ENCODE data around the gene TACC3. TPM values are rescaled to one million over a fixed set of nuclear protein-coding genes. Genes with fewer than 3 reads are reported as not detected.

The TACC3 gene
- total RNA-seq, 1 donor from 2014 or later: 91.4 TPM

GRCh38 chr4:1769692-1770091 is 48.4 kb downstream of the TACC3 start:
- no peaks in the 10 kb centered on the region for H3K9me3 Mint-ChIP-seq
- DNase-seq (ENCODE audit: extremely low spot score, unreplicated experiment): no peak
- peaks cover 4% of the 10 kb centered on the region for H3K4me1 Mint-ChIP-seq (ENCODE audit: unreplicated experiment)
- H3K27me3 Mint-ChIP-seq: no peaks in the 10 kb centered on the region
- H3K27ac Mint-ChIP-seq: no peak overlapping the region
- H3K4me3 Mint-ChIP-seq: no peak overlapping the region
- TF ChIP-seq CTCF (conservative IDR thresholded peaks at IDR 0.05): no peak
- H3K36me3 Mint-ChIP-seq: no peaks in the 10 kb centered on the region

GRCh38 chr4:1770245-1770644 is 48.9 kb downstream of the TACC3 start:
- TF ChIP-seq CTCF (conservative IDR thresholded peaks at IDR 0.05): no peak
- no peaks in the 10 kb centered on the region for H3K36me3 Mint-ChIP-seq
- H3K4me1 Mint-ChIP-seq (ENCODE audit: unreplicated experiment): peaks cover 4% of the 10 kb centered on the region
- H3K9me3 Mint-ChIP-seq: no peaks in the 10 kb centered on the region
- H3K27me3 Mint-ChIP-seq: no peaks in the 10 kb centered on the region
- DNase-seq (ENCODE audit: extremely low spot score, unreplicated experiment): no peak
- no peak overlapping the region for H3K4me3 Mint-ChIP-seq
- H3K27ac Mint-ChIP-seq: no peak overlapping the region

- peaks cover 4% of the 10 kb centered on the region for H3K4me1 Mint-ChIP-seq (ENCODE audit: unreplicated experiment)
- DNase-seq (ENCODE audit: extremely low spot score, unreplicated experiment): no peak
- TF ChIP-seq CTCF (conservative IDR thresholded peaks at IDR 0.05): no peak
- no peak overlapping the region for H3K4me3 Mint-ChIP-seq
- no peak overlapping the region for H3K27ac Mint-ChIP-seq
- H3K36me3 Mint-ChIP-seq: no peaks in the 10 kb centered on the region
- H3K9me3 Mint-ChIP-seq: no peaks in the 10 kb centered on the region
- no peaks in the 10 kb centered on the region for H3K27me3 Mint-ChIP-seq
Observed at GRCh38 chr4:1770791-1771231, 49.5 kb downstream of the TACC3 start.

GRCh38 chr4:1771555-1772305 is 50.4 kb downstream of the TACC3 start:
- no peak for TF ChIP-seq CTCF (conservative IDR thresholded peaks at IDR 0.05)

GRCh38 chr4:1772853-1773538 is 51.7 kb downstream of the TACC3 start:
- H3K4me1 Mint-ChIP-seq (ENCODE audit: unreplicated experiment): peaks cover 4% of the 10 kb centered on the region
- H3K27me3 Mint-ChIP-seq: no peaks in the 10 kb centered on the region
- no peak for DNase-seq (ENCODE audit: extremely low spot score, unreplicated experiment)
- H3K27ac Mint-ChIP-seq: no peak overlapping the region
- no peak for TF ChIP-seq CTCF (conservative IDR thresholded peaks at IDR 0.05)
- no peak overlapping the region for H3K4me3 Mint-ChIP-seq
- no peaks in the 10 kb centered on the region for H3K36me3 Mint-ChIP-seq
- no peaks in the 10 kb centered on the region for H3K9me3 Mint-ChIP-seq

More at GRCh38 chr4:1771555-1772305, 50.4 kb downstream of the TACC3 start:
- no peaks in the 10 kb centered on the region for H3K27me3 Mint-ChIP-seq
- no peaks in the 10 kb centered on the region for H3K36me3 Mint-ChIP-seq
- no peak overlapping the region for H3K27ac Mint-ChIP-seq
- peaks cover 4% of the 10 kb centered on the region for H3K4me1 Mint-ChIP-seq (ENCODE audit: unreplicated experiment)
- no peak overlapping the region for H3K4me3 Mint-ChIP-seq
- H3K9me3 Mint-ChIP-seq: no peaks in the 10 kb centered on the region
- no peak for DNase-seq (ENCODE audit: extremely low spot score, unreplicated experiment)

Measured in type B pancreatic cell (in vitro differentiated cells).